ENCODE data around the gene ITGB1. TPM values are rescaled to one million over a fixed set of nuclear protein-coding genes. Genes with fewer than 3 reads are reported as not detected.
A peak's percentile ranks its signal among the peaks of the same experiment; 100 is the strongest.
"Not testable (repeated sequence)": the region's sequence is repeated elsewhere in the genome, so short reads cannot be mapped to it uniquely, and the experiment has no call there.

Gene ITGB1
- total and polyA plus RNA-seq, 12 donors = 169 to 828 (median 595) TPM

DNA sequence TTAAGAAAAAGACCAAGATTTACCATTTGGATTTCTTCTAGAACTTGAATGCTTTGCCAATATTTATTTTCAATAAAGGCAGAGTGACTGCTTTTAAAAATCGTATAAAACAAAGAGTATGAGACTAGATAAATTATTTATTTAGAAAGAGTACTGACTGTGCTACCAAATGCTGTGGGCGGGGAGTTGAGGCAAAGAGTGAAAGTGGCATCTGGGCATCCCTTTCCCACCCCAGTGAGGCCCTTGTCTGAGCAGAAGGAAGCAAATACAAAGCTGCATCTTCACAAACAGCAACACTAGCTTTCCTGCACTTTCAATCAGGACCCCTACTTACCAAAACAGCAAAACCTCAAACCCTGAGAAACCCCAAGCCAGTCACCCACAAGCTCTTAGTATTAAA lies 34.9 kb downstream of the ITGB1 start:
- Histone ChIP-seq H3K4me3 (no peak overlapping the region), H3K36me3 (peaks cover 0 to 100% (median 87%) of the 10 kb centered on the region in 9 donors), H3K27me3 (no peaks in the 10 kb centered on the region), H3K27ac (no peak overlapping the region), H3K9me3 (no peaks in the 10 kb centered on the region), H3K4me1 (peaks cover 0 to 11% (median 0%) of the 10 kb centered on the region in 9 donors)
- TF ChIP-seq, protein P1, sequence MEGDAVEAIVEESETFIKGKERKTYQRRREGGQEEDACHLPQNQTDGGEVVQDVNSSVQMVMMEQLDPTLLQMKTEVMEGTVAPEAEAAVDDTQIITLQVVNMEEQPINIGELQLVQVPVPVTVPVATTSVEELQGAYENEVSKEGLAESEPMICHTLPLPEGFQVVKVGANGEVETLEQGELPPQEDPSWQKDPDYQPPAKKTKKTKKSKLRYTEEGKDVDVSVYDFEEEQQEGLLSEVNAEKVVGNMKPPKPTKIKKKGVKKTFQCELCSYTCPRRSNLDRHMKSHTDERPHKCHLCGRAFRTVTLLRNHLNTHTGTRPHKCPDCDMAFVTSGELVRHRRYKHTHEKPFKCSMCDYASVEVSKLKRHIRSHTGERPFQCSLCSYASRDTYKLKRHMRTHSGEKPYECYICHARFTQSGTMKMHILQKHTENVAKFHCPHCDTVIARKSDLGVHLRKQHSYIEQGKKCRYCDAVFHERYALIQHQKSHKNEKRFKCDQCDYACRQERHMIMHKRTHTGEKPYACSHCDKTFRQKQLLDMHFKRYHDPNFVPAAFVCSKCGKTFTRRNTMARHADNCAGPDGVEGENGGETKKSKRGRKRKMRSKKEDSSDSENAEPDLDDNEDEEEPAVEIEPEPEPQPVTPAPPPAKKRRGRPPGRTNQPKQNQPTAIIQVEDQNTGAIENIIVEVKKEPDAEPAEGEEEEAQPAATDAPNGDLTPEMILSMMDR (IDR thresholded peaks at IDR 0.05) = no peak
- 71 to 77% methylated on average over 2 of the region's 2 CpGs for WGBS, 2 donors
- intact Hi-C loops (cut with DNase I) = no loop called here
- ATAC-seq (no peak), DNase-seq (no peak)

DNA sequence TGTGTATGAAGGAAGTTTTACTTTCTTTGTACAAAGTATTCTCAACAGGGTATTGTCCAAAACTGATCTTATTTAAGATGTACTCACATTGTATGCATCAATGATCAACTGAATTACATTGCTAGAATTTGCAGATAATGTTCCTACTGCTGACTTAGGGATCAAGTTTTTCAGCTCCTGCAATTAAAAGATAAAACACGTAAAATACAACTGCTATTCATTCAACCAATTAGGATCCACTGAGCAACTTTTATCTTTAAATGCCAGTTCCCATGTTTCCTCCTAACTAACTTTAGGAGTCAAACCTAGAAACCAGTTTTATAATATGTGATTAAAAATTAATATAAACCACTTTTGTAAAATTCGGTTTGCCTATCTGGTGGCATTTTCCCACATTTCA lies 35.9 kb downstream of the ITGB1 start:
- H3K4me3 ChIP-seq = no peak overlapping the region
- ATAC-seq (no peak), DNase-seq (no peak)
- no peaks in the 10 kb centered on the region for H3K27me3 ChIP-seq
- H3K27ac ChIP-seq = no peak overlapping the region
- WGBS, 2 donors = 87 to 91% methylated on average over 2 of the region's 2 CpGs
- H3K9me3 ChIP-seq = no peaks in the 10 kb centered on the region
- peaks cover 0 to 100% (median 87%) of the 10 kb centered on the region in 9 donors for H3K36me3 ChIP-seq
- peaks cover 0 to 11% (median 0%) of the 10 kb centered on the region in 9 donors for H3K4me1 ChIP-seq
- TF ChIP-seq, protein P1 (IDR thresholded peaks at IDR 0.05) = no peak
- intact Hi-C loops (cut with DNase I) = no loop called here

DNA sequence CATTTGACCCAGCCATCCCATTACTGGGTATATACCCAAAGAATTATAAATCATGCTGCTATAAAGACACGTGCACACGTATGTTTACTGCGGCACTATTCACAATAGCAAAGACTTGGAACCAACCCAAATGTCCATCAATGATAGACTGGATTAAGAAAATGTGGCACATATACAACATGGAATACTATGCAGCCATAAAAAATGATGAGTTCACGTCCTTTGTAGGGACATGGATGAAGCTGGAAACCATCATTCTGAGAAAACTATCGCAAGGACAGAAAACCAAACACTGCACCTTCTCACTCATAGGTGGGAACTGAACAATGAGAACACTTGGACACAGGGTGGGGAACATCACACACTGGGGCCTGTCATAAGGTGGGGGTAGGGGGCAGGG lies 40.2 kb downstream of the ITGB1 start:
- H3K4me3 ChIP-seq; intact Hi-C loops (cut with DNase I); H3K9me3 ChIP-seq; DNase-seq; H3K27ac ChIP-seq; H3K27me3 ChIP-seq; ATAC-seq; H3K4me1 ChIP-seq: not testable (repeated sequence)
- H3K36me3 ChIP-seq = peaks cover 0 to 92% (median 50%) of the 10 kb centered on the region in 9 donors
- WGBS, 2 donors = 94 to 98% methylated on average over 2 to 4 of the region's 5 CpGs

DNA sequence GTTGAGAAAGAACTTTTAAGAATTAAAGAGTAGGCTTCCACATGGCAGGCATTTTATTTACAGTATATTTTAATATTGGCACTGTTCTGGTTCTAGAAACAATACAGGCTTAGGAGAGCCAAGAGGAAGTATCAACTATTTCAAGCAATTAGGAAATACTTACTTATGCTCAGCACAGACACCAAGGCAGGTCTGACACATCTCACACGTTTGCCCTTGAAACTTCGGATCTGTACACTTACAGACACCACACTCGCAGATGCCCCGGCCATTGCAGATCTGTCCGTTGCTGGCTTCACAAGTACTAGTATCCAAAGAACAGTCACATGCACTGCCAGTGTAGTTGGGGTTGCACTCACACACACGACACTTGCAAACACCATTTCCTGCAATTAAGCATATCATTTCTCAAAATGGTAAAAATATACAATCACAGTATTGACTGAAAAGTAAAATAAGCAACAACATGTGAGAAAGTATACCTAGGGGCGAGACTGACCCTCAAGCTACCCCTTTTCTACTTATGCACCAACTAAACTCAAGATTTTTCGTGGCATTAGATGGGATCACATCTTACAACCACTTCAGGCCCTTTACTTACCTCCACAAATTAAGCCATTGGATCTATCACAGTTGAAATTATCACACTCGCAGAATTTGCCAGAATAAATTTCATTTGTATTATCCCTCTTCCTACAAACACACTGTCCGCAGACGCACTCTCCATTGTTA lies 46.6 kb downstream of the ITGB1 start:
- peak overlapping the region in 1 of 10 donors; percentile 37 for H3K27ac ChIP-seq
- peaks cover 0 to 2% (median 0%) of the 10 kb centered on the region in 11 donors for H3K9me3 ChIP-seq
- peaks cover 0 to 96% (median 33%) of the 10 kb centered on the region in 9 donors for H3K36me3 ChIP-seq
- intact Hi-C loops (cut with DNase I) = no loop called here
- WGBS, 2 donors = 71 to 79% methylated on average over 11 of the region's 11 CpGs
- peaks cover 0 to 20% (median 4%) of the 10 kb centered on the region in 9 donors for H3K4me1 ChIP-seq
- TF ChIP-seq, protein P1 (IDR thresholded peaks at IDR 0.05) = no peak
- no peak for DNase-seq
- H3K27me3 ChIP-seq = no peaks in the 10 kb centered on the region
- peak in 6 of 8 donors; percentile 38 to 62 (median 46) for ATAC-seq
- H3K4me3 ChIP-seq = no peak overlapping the region

DNA sequence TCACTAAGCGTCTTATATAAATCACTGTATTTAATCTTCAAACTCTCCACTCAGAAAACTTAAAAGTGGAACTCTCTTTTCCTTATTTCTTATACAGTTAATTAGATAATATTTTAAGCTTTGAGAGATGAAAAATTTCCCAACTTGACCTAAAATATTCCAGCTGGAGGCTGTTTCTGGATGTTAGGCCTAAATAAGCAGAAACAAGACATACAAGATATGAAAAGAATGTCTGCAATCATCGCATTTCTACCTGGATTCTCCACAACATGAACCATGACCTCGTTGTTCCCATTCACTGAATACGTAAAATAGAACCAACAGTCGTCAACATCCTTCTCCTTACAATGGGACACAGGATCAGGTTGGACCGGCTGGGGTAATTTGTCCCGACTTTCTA lies 48.1 kb downstream of the ITGB1 start:
- 83 to 92% methylated on average over 5 of the region's 7 CpGs for WGBS, 2 donors
- not testable (repeated sequence) for H3K27me3 ChIP-seq, DNase-seq, H3K9me3 ChIP-seq, H3K4me3 ChIP-seq, H3K27ac ChIP-seq, ATAC-seq
- Histone ChIP-seq H3K4me1 (peaks cover 0 to 20% (median 4%) of the 10 kb centered on the region in 9 donors), H3K36me3 (peaks cover 0 to 98% (median 38%) of the 10 kb centered on the region in 9 donors)
- intact Hi-C loops (cut with DNase I) = loop anchor here in 2 of 10 donors (10.0 kb wide), 1 partner anchor 95 kb away; no protein-coding TSS in a partner anchor
